Cerebellar cortex (tissue), 1 donor: Measurements from ENCODE around the gene CSGALNACT2.

Source experiments
- DNase-seq: peaks from one replicate; pipeline ENCODE4 v3.0.0-alpha.2; 2015; ENCODE audit warnings: low spot score

Gene CSGALNACT2

GRCh38 chr10:43202657-43203447, 64.6 kb downstream of the CSGALNACT2 start:
- no peak for DNase-seq

- peak; percentile 30 for DNase-seq
Measured at GRCh38 chr10:43203448-43204041, 65.3 kb downstream of the CSGALNACT2 start.

GRCh38 chr10:43204042-43204942, 66.0 kb downstream of the CSGALNACT2 start:
- peak; percentile 29 for DNase-seq

GRCh38 chr10:43204943-43205671, 66.9 kb downstream of the CSGALNACT2 start:
- peak; percentile 65 for DNase-seq

GRCh38 chr10:43205681-43206390, 67.6 kb downstream of the CSGALNACT2 start:
- no peak for DNase-seq

GRCh38 chr10:43206391-43207235, 68.4 kb downstream of the CSGALNACT2 start:
- no peak for DNase-seq

- DNase-seq = no peak
Measured at GRCh38 chr10:43208147-43209073, 70.2 kb downstream of the CSGALNACT2 start.

- no peak for DNase-seq
Measured at GRCh38 chr10:43209074-43209455, 70.8 kb downstream of the CSGALNACT2 start.

- DNase-seq = no peak
Measured at GRCh38 chr10:43209651-43210141, 71.5 kb downstream of the CSGALNACT2 start.

- no peak for DNase-seq
Measured at GRCh38 chr10:43210556-43210955, 72.3 kb downstream of the CSGALNACT2 start.

- DNase-seq = no peak
Measured at GRCh38 chr10:43211030-43211429, 72.8 kb downstream of the CSGALNACT2 start.

- no peak for DNase-seq
Measured at GRCh38 chr10:43211431-43212042, 73.3 kb downstream of the CSGALNACT2 start.

- DNase-seq = no peak
Measured at GRCh38 chr10:43212043-43212721, 73.9 kb downstream of the CSGALNACT2 start.

- DNase-seq = no peak
Measured at GRCh38 chr10:43214071-43214955, 76.1 kb downstream of the CSGALNACT2 start.

GRCh38 chr10:43214956-43215561, 76.8 kb downstream of the CSGALNACT2 start:
- DNase-seq = peak; percentile 36

- DNase-seq = peak; percentile 66
Measured at GRCh38 chr10:43215758-43216455, 77.7 kb downstream of the CSGALNACT2 start.
